ENCODE measurements around the gene PANK4.

- TF ChIP-seq POLR2A (IDR thresholded peaks at IDR 0.05), result no peak
- TF ChIP-seq, protein P1, sequence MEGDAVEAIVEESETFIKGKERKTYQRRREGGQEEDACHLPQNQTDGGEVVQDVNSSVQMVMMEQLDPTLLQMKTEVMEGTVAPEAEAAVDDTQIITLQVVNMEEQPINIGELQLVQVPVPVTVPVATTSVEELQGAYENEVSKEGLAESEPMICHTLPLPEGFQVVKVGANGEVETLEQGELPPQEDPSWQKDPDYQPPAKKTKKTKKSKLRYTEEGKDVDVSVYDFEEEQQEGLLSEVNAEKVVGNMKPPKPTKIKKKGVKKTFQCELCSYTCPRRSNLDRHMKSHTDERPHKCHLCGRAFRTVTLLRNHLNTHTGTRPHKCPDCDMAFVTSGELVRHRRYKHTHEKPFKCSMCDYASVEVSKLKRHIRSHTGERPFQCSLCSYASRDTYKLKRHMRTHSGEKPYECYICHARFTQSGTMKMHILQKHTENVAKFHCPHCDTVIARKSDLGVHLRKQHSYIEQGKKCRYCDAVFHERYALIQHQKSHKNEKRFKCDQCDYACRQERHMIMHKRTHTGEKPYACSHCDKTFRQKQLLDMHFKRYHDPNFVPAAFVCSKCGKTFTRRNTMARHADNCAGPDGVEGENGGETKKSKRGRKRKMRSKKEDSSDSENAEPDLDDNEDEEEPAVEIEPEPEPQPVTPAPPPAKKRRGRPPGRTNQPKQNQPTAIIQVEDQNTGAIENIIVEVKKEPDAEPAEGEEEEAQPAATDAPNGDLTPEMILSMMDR (IDR thresholded peaks at IDR 0.05), result no peak
These were observed 16.8 kb downstream of the PANK4 start for GRCh38 chr1:2509589-2509988.

All from Peyer's patch (tissue), 4 donors.